Measurements from ENCODE around the gene IL9.
"Not testable (repeated sequence)": the region's sequence is repeated elsewhere in the genome, so short reads cannot be mapped to it uniquely, and the experiment has no call there.

IL9 gene

DNA sequence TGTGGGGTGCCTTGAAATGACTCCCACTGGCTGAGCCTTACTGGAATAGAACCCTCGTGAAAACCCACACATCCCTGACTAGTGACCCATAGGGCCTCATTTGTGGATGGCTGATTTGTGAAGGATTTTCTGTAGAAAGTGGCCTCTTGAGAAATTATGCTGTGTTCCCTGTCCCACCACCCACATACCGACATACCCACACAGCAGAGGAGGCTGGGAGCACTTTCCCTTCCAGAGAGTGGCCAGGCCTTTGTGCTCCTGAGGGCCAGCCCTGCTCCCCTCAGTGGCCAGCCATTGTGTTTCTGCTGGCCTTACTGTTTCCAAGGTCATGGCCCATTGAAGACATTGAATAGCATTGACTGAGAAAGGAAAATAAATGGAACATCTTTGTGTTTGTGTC lies 29.6 kb downstream of the IL9 start:
- no peak for DNase-seq

DNA sequence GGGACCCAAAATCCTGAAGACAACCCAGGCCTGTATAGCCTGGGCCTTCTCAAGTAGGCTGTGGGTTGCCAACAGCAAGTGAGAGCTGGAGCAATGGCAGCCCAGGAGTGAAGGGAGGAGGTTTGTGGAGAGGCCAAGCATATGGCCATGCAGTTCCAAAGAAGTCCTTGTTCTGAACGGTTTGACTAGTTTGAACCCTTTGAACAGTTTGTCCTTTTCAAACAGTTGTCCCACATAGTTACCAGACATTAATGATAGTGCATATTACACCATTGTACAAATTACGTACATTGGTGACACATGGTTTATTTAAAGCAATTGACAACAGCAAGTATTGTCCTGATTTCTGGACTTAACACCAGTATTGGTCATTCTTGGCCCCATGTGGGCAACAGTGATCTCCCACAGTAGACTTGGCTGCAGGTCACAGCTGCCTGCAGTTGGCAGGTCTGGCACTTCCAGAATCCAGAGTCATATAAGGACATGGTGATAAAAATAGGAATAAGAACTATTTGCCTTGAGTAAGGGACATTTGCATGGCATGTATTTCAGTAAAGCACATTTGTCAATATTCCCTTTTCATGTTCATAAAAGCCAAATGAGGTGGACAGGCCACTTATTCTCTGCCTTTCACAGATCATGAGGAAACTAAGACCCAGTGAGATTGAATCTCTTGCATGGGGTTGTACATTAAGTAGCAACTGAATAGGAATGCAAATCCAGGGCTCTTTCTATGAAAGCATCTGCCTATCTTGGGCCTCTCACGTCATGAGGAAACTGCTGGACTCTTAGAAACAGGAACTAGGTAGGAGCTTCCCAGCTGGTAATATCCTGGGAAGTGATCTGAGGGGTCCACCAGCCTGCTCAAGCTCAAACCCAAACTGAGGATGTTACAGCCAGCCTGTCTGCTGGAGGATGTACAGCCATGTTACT lies 30.9 kb downstream of the IL9 start:
- no peak for DNase-seq

DNA sequence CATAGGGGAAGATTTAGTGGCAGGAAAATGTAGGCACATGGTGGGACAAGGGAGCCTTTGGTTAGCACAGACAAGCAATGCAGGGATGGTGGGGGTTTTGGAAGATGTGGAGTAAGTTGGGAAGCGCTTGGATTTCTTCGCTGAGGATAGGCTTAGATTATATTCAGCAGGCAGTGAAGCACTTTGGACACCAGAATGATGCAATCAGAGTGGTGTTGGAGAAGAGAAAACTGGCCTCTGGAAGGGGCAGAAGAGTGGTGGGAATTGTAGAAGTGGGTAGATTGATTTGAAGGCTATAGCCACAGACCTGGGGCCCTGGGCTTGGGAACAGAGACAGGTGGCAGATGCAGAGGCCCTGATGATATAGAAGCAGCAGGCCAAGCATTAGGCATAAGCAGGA lies 32.9 kb downstream of the IL9 start:
- DNase-seq, result no peak

DNA sequence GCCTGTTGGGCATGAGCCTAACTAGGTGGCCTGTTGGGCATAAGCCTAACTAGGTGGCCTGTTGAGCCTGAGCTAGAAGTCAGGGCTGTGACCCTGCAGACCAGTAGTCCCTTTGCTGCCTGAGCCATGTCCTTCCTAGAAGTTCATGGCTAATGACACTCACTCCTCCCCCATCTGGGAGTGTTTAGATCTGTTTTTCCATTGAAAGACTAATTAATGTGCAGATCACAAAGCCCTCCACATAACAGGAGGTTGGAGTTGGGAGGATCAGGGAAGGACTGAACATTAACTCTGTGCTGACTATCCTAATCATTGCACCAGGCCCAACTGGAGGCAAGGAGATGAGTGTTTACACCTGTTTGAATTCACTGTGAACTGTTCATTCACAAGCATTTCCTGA lies 33.6 kb downstream of the IL9 start:
- no peak for DNase-seq

DNA sequence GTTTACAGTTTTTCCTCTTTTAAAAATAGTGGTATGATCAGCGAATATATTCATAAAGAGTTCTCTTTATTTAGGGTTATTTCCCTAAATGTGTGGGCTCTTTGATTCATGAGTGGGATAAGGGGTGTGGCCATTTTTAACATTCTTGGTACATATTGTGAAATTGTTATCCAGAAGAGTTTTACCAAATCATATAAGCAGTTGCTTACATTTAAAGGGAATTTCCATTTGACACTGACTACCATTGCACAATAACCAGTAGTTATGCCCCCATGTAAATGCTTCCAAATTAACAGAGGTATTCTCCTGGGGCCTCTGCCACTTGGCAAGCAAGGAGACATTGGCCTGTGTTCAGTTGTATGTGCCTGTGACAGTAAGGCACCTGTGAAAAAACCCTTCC lies 34.0 kb downstream of the IL9 start:
- no peak for DNase-seq

DNA sequence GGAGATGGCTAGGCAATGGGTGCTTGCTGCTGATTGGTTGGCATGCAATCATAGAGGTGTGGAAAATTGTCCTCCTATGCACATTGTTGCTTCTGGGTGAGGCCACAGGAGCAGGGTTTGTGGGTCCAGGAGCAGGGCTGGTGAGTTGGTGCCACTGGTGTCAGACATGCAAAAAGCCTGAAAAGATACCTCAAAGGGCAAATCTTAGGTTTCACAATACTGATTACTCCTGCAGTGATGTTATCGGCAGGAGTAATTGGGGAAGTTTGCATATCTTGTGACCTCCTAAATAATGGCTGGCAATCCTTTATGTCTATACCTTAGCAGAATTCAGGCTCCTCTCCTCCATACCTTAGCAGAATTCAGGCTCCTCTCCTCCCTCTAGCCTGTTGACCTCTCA lies 36.0 kb downstream of the IL9 start:
- DNase-seq, result no peak

DNA sequence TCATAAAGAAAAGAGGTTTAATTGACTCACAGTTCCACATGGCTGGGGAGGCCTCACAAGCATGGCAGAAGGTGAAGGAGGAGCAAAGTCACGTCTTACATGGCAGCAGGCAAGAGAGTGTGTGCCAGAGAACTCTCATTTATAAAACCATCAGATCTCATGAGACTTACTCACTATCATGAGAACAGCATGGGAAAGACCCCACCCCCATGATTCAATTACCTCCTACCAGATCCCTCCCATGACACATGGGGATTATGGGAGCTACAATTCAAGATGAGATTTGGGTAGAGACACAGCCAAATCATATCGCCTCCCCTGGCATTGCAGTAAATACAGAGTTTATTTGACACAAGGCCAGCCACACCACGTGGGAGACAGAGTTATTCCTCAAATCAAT lies 36.5 kb downstream of the IL9 start:
- not testable (repeated sequence) for DNase-seq

DNA sequence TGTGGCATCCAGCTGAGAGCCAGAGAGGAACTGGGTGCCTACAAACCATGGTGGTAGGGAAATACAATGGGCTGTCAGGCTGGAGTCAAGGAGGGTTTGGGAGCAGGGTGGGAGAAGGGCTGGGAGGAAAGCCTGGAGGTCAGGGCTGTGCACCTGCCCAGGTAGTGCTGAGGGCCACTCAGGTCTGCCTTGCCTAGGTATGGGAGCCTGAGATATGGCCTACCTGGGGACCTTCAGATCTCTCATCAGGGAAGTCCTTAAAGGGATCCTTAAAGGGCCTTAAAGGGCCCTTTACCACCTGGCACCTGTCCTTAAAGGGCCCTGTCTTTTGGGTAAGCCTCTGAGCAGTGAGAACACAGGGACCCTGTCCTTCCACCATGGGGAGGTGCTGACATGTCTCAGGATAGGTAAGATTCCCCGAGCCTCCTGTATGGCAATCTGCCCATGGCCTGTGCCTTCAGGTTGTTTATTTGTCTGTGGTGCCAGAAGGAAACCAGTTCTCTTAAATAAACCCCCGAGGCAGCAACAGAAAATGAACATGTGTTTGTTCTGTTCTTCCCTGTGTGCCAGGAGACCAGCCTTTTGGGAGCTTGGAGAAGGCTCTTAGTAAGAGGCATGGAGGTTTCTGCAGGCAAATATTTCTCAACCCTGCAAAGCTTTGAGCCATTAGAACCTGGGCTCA lies 37.9 kb downstream of the IL9 start:
- no peak for DNase-seq

DNA sequence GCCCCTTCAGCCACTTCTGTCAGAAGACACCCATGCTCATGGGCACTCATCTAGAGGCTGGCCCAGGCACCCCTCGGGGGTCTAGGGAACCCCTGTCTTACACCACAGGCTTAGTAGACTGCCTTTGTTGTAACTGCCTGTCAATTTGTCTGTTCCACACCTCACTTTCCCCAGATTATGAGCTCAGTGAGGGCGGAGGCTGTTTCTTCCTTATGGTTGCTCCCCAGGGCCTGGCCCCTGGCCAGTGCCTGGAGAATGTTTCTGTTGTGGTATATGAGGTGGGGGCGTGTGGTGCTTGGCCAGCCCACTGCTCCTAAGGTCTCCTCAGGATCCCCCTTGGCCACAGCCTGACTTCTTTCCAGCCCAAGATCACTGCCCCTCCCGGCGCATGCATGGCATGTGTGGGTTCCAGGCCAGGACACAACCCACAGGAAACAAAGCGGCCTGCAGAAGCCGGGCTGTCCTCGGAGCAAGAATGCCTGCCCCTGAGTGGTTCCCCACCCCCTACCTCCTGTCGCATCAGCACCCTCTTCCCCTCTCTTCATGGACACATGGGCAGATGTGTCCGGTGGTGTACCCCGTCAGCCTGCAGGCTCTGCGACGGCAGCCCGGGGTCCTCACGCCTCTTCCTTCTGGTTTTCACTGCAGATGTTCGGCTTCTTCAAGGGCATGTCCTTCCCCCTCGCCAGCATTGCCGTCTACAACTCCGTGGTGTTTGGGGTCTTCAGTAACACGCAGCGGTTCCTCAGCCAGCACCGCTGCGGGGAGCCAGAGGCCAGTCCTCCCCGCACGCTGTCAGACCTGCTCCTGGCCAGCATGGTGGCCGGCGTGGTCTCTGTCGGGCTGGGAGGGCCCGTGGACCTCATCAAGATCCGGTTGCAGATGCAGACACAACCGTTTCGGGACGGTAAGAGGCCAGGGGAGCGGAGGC lies 43.5 kb downstream of the IL9 start:
- DNase-seq, result no peak

DNA sequence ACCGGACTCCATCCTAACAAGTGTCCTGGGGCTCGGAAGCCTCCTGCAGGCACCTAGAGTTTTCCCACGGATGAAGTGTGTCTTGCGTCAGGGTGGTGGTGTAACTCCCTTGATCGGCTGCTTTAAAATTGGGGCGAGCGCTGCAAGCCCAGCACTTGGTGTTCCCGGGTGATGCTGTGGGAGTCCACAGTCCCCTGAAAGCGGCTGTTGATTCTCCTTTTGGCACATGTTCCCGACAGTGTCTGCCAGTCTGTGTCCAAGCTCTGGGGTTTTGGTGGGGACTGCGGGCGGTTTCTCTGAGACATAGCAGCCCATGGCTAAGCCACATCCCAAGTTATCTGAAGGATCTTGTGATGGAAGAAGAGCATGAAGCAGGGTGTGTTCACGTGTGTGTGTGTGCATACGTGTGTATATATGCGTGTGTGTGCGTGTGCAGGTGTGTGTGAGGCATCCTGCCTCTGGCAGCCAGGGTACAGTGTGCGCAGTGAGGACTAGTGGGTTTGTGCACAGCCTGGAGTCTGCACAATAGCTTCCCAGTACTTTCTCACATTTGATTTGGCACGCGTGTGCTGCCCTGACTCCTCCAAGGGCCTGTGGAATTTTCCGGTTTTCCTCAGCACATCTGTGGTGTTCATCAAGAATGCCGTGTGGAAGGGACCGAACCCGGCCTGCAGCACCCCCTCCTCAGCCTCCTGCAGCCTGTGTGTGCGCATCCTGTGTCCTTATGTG lies 44.3 kb downstream of the IL9 start:
- no peak for DNase-seq

DNA sequence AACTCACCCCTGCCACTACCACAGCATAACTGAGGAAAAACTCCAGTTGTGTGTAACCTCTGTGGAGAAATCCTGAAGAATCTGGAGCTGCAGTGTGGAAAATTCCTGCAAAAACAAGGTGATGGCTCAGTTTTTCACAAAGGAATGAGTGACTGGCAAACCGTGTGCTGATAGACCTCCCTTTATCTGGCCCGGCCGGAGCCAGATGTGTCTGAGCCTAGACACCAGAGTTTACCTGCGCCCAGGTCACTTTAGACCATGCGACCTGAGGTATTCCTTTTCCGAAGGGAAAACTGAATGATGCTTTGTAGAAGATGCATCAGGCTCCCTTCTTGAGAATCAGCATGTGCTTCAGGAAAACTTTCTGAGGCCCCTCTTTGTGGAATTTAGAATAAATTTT lies 45.0 kb downstream of the IL9 start:
- no peak for DNase-seq

DNA sequence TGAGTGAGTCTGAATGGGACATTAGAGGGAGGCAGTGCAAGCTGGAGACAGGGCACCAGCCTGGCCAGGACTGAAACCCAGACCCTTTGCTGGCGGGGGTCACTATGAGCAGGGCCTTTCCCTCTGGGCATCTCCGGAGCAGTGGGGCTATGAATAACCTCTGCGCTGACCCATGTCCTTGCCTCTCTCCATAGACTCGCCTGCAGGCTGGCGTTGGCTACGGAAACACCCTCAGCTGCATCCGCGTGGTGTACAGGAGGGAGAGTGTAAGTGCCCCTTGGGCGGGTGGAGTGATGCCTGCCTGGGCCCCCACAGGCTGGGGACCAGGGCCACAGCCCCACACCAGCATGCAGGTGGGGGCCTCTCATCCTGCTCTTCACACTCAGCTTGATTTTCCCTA lies 45.4 kb downstream of the IL9 start:
- DNase-seq, result no peak

DNA sequence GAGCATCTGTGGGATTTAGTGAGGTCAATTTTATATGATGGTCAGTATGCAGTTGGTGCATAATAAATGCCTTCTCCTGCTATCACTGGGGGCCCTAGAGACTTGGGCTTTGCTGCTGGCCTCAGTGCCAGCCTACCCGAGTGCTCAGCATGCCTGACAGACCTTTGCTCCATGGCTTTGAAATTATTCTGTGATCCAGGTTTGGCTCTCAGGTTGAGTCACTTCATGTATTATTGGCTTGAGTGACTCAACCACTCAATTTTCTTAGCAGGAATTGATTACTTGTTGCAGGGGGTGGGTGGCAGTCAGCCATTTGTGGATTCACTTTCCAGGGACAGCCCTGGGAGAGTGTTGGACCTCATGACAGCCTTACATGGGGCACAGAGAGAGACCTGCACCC lies 47.7 kb downstream of the IL9 start:
- DNase-seq, result no peak

DNA sequence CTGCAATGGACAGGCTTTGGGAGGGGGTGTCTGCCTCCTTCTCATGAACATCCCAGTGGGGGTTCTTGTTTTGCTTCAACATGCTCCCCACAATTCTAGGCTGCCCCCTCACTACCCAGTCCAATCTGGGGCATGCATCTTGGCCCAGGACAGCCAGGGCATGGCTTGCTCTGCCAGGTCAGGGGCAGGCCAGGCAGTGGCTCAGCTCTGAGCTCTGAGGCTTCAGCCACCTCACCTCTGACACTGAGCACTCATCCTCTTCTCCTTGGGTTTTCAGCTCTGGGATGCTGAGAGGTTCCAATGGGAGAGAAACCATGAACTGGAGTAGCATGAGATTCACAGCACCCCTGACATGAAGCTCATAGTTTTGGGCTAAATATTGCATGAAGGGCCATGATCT lies 49.3 kb downstream of the IL9 start:
- DNase-seq, result no peak

DNA sequence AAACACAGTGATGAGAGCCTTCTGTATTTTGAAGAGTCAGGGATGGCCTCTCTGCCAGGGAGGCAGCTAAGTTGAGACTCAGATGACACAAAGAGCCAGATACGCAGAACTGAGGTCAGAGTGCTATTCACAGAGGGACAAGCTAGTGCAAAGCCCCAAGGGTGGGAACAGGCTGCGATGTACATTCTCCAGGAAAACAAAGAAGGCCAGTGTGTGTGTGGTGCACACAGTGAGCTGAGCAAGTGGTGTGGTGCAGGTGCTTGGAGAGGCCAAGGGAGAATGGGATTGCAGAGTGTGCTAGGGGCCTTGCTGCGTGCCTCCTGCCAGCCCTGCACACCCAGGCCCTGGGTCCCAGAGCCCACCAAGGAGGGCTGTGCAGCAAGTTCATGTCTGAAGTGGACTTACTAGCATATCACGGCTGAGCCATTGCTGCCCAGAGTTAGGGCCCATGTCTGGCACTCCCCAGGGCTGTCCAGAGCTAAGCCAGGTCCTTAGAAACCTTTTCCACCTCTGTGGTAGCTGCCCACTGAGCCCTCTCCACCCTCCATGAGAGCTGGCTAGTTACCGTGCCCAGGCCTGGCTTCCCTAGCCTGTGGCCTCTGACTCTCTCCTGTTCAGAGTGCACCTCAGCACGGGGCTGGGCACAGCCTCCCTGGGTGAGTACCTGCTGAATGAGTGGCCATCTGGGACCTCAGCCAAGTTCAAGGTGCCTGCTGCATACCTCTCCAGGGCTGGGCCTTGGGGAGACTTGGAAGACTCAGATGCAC lies 51.9 kb downstream of the IL9 start:
- DNase-seq, result no peak

DNA sequence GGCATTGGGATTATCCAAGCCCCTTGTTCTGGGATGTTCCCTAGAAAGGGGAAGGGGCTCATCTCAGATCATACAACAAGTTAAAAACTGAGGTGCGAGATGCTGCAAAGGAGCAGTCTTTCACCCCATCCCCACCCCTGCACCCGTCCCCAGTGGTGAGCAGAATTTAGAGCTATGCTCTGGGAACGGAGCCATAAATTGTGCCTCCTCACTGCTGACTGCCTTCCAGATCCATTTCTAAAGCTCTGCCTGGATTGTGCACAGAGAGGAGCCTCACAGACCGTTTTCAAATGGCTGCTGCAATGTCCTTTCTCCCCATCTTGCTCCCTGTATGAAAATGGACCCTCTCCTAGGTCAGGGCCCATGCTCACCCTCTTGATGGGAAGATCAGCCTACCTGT lies 52.9 kb downstream of the IL9 start:
- no peak for DNase-seq
